ENCODE measurements around the gene ATP8B3.

DNA sequence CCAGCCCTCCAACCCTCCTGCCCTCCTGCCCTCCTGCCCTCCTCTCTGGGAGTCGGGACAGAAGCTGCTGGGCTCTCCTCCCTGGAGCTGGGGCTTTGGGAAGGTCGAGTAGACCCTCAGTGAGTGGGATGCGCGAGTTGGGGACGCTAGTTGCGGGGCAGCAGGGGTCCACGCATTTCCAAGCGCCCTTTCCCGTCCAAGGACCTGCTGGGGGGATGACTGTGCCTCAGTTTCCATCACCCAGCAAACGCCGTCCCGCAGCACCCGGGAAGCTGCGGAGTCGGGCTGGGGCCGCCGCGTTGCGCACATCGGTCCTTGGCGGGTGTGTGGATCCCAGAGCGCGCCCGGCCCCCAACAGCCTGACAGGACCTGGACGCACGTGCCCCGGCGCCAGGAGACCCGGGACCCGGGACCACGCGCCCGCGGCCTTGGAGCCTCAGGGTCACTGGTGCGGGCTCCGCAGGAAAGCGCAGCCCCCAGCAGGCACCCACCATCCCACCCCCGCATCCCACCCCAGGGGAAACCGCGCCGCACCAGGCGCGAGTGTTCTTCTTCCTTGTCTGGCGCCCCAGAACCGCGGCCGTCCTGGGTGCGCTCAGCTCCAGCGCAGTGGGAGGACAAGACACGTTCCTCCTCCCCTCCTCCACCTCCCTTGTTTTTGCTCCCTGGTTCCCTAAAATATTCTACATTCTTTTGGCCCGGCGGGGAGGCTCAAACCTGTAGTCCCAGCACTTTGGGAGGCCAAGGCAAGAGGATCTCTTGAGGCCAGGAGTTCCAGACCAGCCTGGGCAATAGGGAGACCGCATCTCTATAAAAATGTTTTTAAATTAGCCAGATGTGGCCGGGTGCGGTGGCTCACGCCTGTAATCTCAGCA is 49.6 kb downstream of the ATP8B3 start:
- TF ChIP-seq CTCF (conservative IDR thresholded peaks at IDR 0.05; ENCODE audit: low read depth, low read length) (no peak), EZH2 (IDR thresholded peaks at IDR 0.05; ENCODE audit: borderline replicate concordance, low read depth, low read length, poor library complexity, severe bottlenecking) (no peak)
